ENCODE data around the gene PAQR9.

GRCh38 chr3:142941373-142942123 lies 21.9 kb downstream of the PAQR9 start:
- TF ChIP-seq CTCF (IDR thresholded peaks at IDR 0.05; ENCODE audit: low read depth, low read length) (no peak), MAX (IDR thresholded peaks at IDR 0.05; ENCODE audit: low read depth, low read length) (no peak)

Data from NB4 (cell line).